Tibial nerve (tissue), 4 donors: ENCODE data around the gene LAMB4. TPM values are rescaled to one million over a fixed set of nuclear protein-coding genes. Genes with fewer than 3 reads are reported as not detected.

ENCODE experiments used
- DNase-seq, 2 donors: peaks; one replicate each; pipeline ENCODE4 v3.0.0-alpha.2; 2019; ENCODE audit warnings: low spot score in 2 of 2
- H3K27ac ChIP-seq, 4 donors: fragments of 200-600 bp; sonication (generic) in 3 of 4; one replicate each; pipeline ENCODE4 v1.5.1; 2017 to 2019; ENCODE audit warnings: mild to moderate bottlenecking in 1 of 4
- H3K27me3 ChIP-seq, 2 donors: fragments of 200-600 bp; sonication (generic) in 1 of 2; one replicate each; pipeline versions ENCODE4 v1.5.1 to v1.6.0; 2017 to 2019
- H3K36me3 ChIP-seq, 3 donors: fragments of 200-600 bp; sonication (generic); one replicate each; pipeline ENCODE4 v1.5.1; 2018 to 2019
- H3K4me1 ChIP-seq, 4 donors: fragments of 200-600 bp; sonication (generic) in 3 of 4; one replicate each; pipeline ENCODE4 v1.5.1; 2017 to 2019
- H3K4me3 ChIP-seq, 4 donors: fragments of 200-600 bp; sonication (generic) in 3 of 4; one replicate each; pipeline ENCODE4 v1.5.1; 2017 to 2019; ENCODE audit warnings: mild to moderate bottlenecking in 1 of 4, moderate library complexity in 1 of 4
- H3K9me3 ChIP-seq, 4 donors: fragments of 200-600 bp; sonication (generic) in 3 of 4; one replicate each; pipeline ENCODE4 v1.5.1; 2017 to 2019
- CTCF ChIP-seq, 5 experiments: fragments of 200-600 bp in 3 of 5; fragments of 450-650 bp in 2 of 5; sonication (generic) in 3 of 5; IDR thresholded peaks; one replicate each; pipeline ENCODE4 v1.5.1; 2016 to 2019; ENCODE audit warnings: antibody characterized with exemption in 5 of 5, mild to moderate bottlenecking in 3 of 5, moderate library complexity in 2 of 5
- EP300 ChIP-seq, 2 donors: sonication (generic); formaldehyde crosslinking; IDR thresholded peaks; one replicate each; pipeline ENCODE4 v1.6.1; 2017; ENCODE audit warnings: antibody characterized with exemption in 2 of 2, mild to moderate bottlenecking in 1 of 2
- POLR2A ChIP-seq, 2 donors: fragments of 450-650 bp; IDR thresholded peaks; one replicate each; pipeline ENCODE4 v1.6.1; 2017; ENCODE audit warnings: antibody characterized with exemption in 2 of 2, mild to moderate bottlenecking in 2 of 2, moderate library complexity in 2 of 2
- WGBS, 2 donors: methylation state at CpG; one replicate each; pipeline ENCODE4 v1.1.5; 2018; 5-methylcytosine and 5-hydroxymethylcytosine counted together
- total RNA-seq, 4 donors: library from RNA; depleted of rRNA; stranded (reverse); fragments of >200 nt; gene quantifications; one replicate each; pipeline ENCODE4 v1.1.0, GENCODE V29; 2016

LAMB4 gene
- total RNA-seq, 4 donors from 2014 or later, result 0.22 to 1.2 (median 0.42) TPM; not detected in 1

GRCh38 chr7:108004220-108005142 is 125.7 kb downstream of the LAMB4 start:
- Histone ChIP-seq H3K4me3 (no peak overlapping the region), H3K9me3 (no peaks in the 10 kb centered on the region), H3K27ac (peak overlapping the region in 3 of 4 donors; percentile 50 to 91 (median 88)), H3K36me3 (no peaks in the 10 kb centered on the region), H3K4me1 (peaks cover 0 to 39% (median 15%) of the 10 kb centered on the region in 4 donors), H3K27me3 (no peaks in the 10 kb centered on the region)
- 52 to 54% methylated on average over 13 of the region's 13 CpGs for WGBS, 2 donors
- TF ChIP-seq CTCF (IDR thresholded peaks at IDR 0.05) (no peak), EP300 (IDR thresholded peaks at IDR 0.05) (no peak), POLR2A (IDR thresholded peaks at IDR 0.05) (no peak)
- DNase-seq, result peak in 1 of 2 donors; percentile 35

DNA sequence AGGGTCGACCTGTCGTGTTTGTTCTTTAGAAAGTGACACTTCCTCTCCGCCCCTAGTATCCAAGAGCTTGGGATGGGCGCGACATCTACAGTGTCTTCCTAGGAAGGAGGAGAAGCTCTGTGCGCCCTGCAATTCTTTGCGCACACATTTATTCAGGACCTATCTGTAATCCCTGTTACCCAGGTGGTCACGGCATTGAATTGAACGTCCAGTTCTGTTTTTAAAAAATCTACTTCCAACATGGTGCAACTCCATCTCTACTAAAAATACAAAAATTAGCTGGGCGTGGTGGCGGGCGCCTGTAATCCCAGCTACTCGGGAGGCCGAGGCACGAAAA is 126.6 kb downstream of the LAMB4 start:
- no peak for DNase-seq
- Histone ChIP-seq H3K36me3 (no peaks in the 10 kb centered on the region), H3K4me1 (peaks cover 0 to 47% (median 19%) of the 10 kb centered on the region in 4 donors), H3K9me3 (no peaks in the 10 kb centered on the region), H3K27me3 (no peaks in the 10 kb centered on the region), H3K4me3 (peak overlapping the region; percentile 62 to 90 (median 82)), H3K27ac (peak overlapping the region; percentile 84 to 91 (median 88))
- no peak for TF ChIP-seq POLR2A (IDR thresholded peaks at IDR 0.05)
- no peak for TF ChIP-seq EP300 (IDR thresholded peaks at IDR 0.05)
- no peak for TF ChIP-seq CTCF (IDR thresholded peaks at IDR 0.05)
- WGBS, 2 donors, result 57 to 64% methylated on average over 15 of the region's 15 CpGs

DNA sequence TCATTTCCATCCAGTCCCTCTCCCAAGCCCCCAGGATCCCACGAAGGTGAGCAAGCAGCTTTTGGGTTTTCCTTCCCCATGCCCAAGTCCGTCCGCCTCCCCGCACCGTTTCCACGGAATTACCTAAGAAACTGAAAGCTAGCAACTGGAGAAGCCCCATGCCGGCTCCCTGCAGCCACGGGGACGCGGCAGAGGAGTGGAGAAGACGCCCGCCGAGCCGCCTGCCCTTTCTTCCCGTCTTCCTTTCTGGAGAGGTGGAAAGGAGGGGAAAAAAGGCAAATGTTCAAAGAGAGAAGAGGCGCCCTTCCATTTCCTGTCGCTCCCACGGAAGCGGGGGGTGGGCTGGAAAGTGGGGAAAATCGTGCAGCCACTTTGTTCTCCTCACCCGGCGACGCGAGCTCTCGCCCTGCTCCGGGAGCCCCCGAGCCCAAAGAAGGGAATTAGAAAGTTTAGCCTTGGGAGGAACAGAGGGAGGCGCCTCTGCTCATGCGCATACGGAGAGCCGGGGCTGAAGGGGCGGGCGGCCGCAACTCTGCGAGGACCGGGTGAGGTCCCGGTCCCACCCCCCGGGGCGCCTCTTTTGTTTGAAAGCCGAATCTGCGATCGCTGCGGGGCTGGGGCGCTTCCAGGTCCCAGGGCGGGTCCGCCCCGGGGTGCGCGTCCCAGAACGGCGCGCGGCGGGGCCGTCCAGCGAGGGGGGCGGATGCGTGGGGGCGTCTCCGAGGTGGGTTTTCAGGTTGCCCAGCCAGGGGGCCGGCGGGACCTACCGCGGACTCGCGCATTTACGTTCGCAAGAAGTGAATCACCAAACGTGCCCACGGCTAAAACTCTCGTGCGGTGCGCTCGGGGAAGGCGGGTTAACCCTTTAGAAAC is 127.2 kb downstream of the LAMB4 start, which contains the start of gene LAMB1:
Gene LAMB1 (minus strand): TSS at position 436 of the 873 bp plus-strand sequence. CDS start 276 bp downstream, at position 160.
- H3K4me3 ChIP-seq, result peak within 1 kb of the TSS; percentile 62 to 90 (median 82)
- H3K36me3 ChIP-seq, result peaks cover 0 to 3% (median 0%) of the 10 kb centered on the region in 3 donors
- H3K27me3 ChIP-seq, result no peaks in the 10 kb centered on the region
- 0 to 1% methylated on average over 51 to 67 of the region's 75 CpGs for WGBS, 2 donors
- DNase-seq, result peak; percentile 51 to 53
- peak within 1 kb of the TSS; percentile 84 to 91 (median 88) for H3K27ac ChIP-seq
- H3K4me1 ChIP-seq, result peaks cover 0 to 51% (median 19%) of the 10 kb centered on the region in 4 donors
- TF ChIP-seq EP300 (IDR thresholded peaks at IDR 0.05) (peak in 1 of 2 donors; percentile 89), POLR2A (IDR thresholded peaks at IDR 0.05) (peak; percentile 67 to 78), CTCF (IDR thresholded peaks at IDR 0.05) (no peak)
- H3K9me3 ChIP-seq, result no peaks in the 10 kb centered on the region

- Histone ChIP-seq H3K4me1 (peaks cover 0 to 60% (median 20%) of the 10 kb centered on the region in 4 donors), H3K27me3 (no peaks in the 10 kb centered on the region), H3K9me3 (no peaks in the 10 kb centered on the region), H3K27ac (peak overlapping the region; percentile 84 to 91 (median 88)), H3K36me3 (peaks cover 0 to 12% (median 0%) of the 10 kb centered on the region in 3 donors), H3K4me3 (peak overlapping the region; percentile 62 to 90 (median 82))
- no peak for DNase-seq
- TF ChIP-seq CTCF (IDR thresholded peaks at IDR 0.05) (no peak), EP300 (IDR thresholded peaks at IDR 0.05) (peak in 1 of 2 donors; percentile 72), POLR2A (IDR thresholded peaks at IDR 0.05) (peak in 1 of 2 donors; percentile 48)
- 1 to 2% methylated on average over 32 to 59 of the region's 75 CpGs for WGBS, 2 donors
These were observed 128.1 kb downstream of the LAMB4 start for GRCh38 chr7:108001764-108002725.
